ENCODE data around the gene ZFP36L2. TPM values are rescaled to one million over a fixed set of nuclear protein-coding genes. Genes with fewer than 3 reads are reported as not detected.

ZFP36L2 gene
- total and polyA plus RNA-seq, 12 donors = 26.8 to 69.6 (median 42.3) TPM

- no peaks in the 10 kb centered on the region for H3K36me3 ChIP-seq
- no peaks in the 10 kb centered on the region for H3K27me3 ChIP-seq
- H3K4me1 ChIP-seq = peaks cover 0 to 10% (median 0%) of the 10 kb centered on the region in 9 donors
- no peaks in the 10 kb centered on the region for H3K9me3 ChIP-seq
- no peak overlapping the region for H3K27ac ChIP-seq
- WGBS, 2 donors = 47 to 71% methylated on average over 2 of the region's 2 CpGs
- intact Hi-C loops (cut with DNase I) = no loop called here
- no peak overlapping the region for H3K4me3 ChIP-seq
- TF ChIP-seq CTCF (IDR thresholded peaks at IDR 0.05) = no peak
- DNase-seq (no peak), ATAC-seq (no peak)
These were observed 24.1 kb downstream of the ZFP36L2 start for GRCh38 chr2:43202289-43202688.

- WGBS, 2 donors = 65 to 73% methylated on average over 4 of the region's 4 CpGs
- no peaks in the 10 kb centered on the region for H3K27me3 ChIP-seq
- no peaks in the 10 kb centered on the region for H3K9me3 ChIP-seq
- H3K27ac ChIP-seq = no peak overlapping the region
- no peaks in the 10 kb centered on the region for H3K36me3 ChIP-seq
- ATAC-seq (no peak), DNase-seq (no peak)
- TF ChIP-seq CTCF (IDR thresholded peaks at IDR 0.05) = no peak
- peaks cover 0 to 18% (median 0%) of the 10 kb centered on the region in 9 donors for H3K4me1 ChIP-seq
- intact Hi-C loops (cut with DNase I) = no loop called here
- H3K4me3 ChIP-seq = no peak overlapping the region
These were observed 24.9 kb downstream of the ZFP36L2 start for GRCh38 chr2:43201497-43201896.

- no peak for TF ChIP-seq CTCF (IDR thresholded peaks at IDR 0.05)
- no peak for DNase-seq
- Histone ChIP-seq H3K27me3 (no peaks in the 10 kb centered on the region), H3K27ac (no peak overlapping the region), H3K4me3 (no peak overlapping the region), H3K4me1 (peaks cover 0 to 18% (median 0%) of the 10 kb centered on the region in 9 donors), H3K36me3 (no peaks in the 10 kb centered on the region), H3K9me3 (no peaks in the 10 kb centered on the region)
- 95 to 97% methylated on average over 7 of the region's 7 CpGs for WGBS, 2 donors
- no peak for ATAC-seq
- intact Hi-C loops (cut with DNase I) = no loop called here
These were observed 25.4 kb downstream of the ZFP36L2 start for GRCh38 chr2:43201016-43201415.

GRCh38 chr2:43199492-43200488 is 26.6 kb downstream of the ZFP36L2 start:
- DNase-seq (no peak), ATAC-seq (peak in 2 of 8 donors; percentile 21 to 35)
- 86 to 87% methylated on average over 16 of the region's 16 CpGs for WGBS, 2 donors
- no peaks in the 10 kb centered on the region for H3K9me3 ChIP-seq
- H3K4me3 ChIP-seq = no peak overlapping the region
- TF ChIP-seq CTCF (IDR thresholded peaks at IDR 0.05) = no peak
- peaks cover 0 to 24% (median 0%) of the 10 kb centered on the region in 9 donors for H3K4me1 ChIP-seq
- no peaks in the 10 kb centered on the region for H3K27me3 ChIP-seq
- intact Hi-C loops (cut with DNase I) = no loop called here
- no peaks in the 10 kb centered on the region for H3K36me3 ChIP-seq
- H3K27ac ChIP-seq = no peak overlapping the region

Measured in heart right ventricle (tissue), 16 donors.